ENCODE data around the gene MYO10.
"Not testable (repeated sequence)": the region's sequence is repeated elsewhere in the genome, so short reads cannot be mapped to it uniquely, and the experiment has no call there.

MYO10 gene

DNA sequence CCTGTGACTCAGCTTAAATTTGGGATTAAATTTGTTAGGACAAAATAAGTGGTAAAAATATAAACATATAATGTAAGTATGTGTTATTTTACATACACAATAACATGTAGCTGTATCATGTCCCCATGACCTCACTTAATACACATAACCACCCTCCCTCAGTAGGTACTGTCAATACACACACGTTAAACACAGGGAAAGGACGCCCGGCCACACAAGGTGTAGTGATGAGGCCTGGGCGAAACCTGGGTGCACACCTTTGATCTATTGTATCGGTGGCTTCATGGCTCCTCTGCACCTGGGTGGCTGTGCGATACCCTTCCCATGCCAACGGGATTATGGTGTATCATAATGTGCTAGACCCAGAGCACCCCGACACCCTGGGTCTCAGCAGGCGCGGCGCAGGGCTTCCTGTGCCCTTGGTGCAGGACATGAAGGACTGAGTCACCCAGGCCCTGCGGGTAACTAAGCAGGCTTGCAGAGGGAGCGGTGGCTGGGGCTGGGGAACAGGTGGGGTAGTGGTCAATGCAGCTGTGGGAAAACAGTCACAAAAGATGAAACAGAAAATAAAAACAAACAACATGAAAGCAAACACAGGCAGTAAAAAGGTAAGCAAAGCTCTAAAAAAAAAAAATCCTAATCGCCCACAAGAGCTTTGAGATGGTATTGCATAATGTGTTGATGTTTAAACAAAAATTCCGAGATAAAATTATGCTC lies 191.8 kb downstream of the MYO10 start:
- DNase-seq (ENCODE audit: low read depth in 2 of 2) = no peak

DNA sequence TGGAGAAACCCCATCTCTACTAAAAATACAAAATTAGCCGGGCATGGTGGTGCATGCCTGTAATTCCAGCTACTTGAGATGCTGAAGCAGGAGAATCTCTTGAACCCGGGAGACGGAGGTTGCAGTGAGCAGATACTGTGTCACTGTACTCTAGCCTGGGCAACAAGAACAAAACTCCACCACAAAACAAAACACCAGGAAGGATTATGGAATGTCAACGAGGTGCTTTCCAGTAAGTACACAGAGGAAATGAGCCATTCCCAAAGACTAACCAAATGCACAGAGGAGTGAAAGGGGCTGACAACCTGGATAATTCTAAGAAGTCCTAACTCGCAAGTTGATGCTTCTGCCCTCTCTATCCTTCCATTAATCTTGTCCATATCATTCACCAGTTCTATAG lies 193.2 kb downstream of the MYO10 start:
- no peak for DNase-seq (ENCODE audit: low read depth in 2 of 2)

DNA sequence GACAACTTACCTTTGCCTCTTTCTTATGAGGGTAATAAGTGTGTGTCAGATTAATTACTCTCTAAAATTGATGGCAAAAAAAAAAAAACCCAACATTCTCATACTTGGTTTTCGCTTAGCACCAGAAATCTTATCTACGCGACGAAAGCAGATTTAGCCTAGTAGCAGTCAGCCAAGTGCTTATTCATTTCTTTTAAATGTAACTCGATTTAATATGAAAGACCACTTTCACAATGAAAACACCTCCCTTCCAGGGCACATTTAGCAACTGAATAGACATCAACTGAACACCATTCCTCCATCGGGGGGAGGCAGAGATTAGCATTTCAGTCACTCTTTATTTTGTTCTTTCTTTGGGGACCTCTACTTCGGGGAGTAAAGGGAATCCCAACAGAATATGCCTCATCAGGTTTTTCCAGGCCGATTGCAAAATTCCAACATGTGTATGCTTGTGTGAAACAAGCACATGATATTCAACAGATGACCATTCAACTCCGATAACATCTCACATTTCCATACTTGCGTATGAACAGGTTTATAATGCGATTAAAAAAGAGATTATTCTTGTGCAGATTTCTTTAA lies 195.2 kb downstream of the MYO10 start:
- no peak for DNase-seq (ENCODE audit: low read depth in 2 of 2)

DNA sequence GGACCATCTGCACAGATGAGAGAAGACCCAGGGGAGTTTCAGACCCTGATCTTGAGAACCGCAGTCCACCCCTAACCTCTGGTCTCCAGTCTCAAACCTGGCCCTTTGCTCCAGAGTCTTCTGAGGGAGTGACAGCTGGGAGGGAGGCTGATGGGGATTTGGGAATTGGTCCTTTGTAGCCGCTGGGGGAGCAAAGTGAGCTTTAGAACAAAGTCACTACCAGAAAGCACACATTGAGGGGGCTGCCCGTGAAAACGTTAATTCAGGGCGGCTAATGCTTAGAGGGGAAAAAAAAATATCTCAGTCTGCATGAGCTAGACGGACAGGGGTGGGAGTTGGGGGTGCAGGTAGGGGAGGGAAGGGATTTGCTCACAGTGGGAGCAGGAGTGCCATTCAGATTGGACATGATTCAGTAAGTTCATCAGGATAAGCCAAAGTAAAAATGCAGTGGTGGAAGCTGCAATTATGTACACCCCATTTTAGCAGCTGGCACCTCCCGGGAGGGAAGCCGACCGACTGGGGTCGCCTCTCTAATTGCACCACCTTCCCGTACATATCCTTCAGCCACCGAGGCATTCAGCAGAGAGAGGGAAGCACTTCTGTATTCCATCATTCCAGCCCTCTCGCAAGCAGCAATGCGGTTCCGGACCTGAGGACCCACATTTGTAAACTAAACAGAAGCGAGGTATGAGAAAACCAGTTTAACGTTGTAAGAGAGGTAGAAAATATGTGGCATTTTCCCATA lies 195.8 kb downstream of the MYO10 start:
- no peak for DNase-seq (ENCODE audit: low read depth in 2 of 2)

DNA sequence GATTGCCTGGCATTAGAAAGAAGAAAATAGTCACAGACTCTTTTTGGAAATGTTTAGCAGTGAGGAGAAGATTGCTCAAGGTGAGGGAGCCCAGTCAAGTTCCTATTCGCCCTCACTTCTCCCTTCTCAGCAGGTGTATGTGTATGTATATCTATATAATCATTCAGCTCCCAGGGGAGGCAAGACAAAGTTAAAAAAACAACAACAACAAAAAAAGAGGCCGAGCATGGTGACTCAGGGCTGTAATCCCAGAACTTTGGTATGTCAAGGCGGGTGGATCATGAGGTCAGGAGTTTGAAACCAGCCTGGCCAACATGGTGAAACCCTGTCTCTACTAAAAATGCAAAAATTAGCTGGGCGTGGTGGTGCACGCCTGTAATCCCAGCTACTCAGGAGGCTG lies 197.7 kb downstream of the MYO10 start:
- not testable (repeated sequence) for DNase-seq (ENCODE audit: low read depth in 2 of 2)

DNA sequence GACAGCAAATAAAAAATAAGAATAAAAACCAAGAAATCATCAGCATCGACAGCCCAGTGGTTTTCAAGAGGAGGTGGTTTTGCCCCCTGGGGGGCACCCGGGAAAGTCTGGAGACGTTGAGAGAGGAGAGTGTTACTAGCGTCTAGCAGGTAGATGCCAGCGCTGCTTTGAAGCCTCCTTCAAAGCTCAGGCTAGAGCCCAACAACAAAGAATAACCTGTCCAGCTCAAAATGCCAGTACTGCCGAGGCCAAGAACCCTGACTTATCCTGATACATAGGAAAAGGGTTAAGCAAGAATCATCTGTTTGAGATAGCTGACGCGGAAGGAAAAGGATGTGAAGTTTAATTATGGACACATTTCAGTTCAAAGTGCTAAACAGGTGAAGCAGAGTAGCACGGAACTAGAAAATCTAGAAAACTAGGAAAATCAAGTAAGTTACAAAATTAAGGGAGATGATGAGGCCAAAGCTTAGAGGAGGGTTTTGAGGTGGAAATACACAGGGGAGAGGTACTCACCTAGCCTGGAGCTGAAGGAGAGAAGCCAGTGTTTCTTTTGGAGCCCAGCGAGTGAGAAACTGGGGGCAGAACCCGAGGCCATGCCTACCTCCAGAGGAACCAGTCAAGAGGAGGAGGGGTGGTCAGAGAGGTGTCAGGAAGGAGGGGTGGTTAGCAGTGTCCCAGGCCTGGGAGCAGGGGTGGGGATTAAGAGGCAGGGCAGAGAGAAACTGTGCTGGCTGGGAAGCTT lies 198.3 kb downstream of the MYO10 start:
- DNase-seq (ENCODE audit: low read depth in 2 of 2) = no peak

DNA sequence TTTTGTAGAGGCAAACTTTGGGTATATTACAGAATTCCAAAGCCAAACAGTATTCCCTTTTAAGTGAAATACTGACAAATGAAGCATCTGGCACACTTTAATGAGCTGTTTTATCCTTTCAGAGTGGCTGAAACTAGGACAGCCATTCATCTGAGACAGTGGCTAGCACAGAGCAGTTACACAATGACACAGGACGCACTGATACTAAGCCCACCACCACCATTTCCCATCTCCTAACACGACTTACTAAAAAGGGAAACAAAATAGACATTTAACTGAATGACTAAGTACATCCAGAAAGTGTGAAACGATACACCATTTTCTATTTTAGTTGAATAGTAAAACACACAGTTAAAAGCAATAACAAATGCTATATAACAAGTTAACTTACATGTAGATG lies 198.9 kb downstream of the MYO10 start:
- DNase-seq (ENCODE audit: low read depth in 2 of 2) = no peak

DNA sequence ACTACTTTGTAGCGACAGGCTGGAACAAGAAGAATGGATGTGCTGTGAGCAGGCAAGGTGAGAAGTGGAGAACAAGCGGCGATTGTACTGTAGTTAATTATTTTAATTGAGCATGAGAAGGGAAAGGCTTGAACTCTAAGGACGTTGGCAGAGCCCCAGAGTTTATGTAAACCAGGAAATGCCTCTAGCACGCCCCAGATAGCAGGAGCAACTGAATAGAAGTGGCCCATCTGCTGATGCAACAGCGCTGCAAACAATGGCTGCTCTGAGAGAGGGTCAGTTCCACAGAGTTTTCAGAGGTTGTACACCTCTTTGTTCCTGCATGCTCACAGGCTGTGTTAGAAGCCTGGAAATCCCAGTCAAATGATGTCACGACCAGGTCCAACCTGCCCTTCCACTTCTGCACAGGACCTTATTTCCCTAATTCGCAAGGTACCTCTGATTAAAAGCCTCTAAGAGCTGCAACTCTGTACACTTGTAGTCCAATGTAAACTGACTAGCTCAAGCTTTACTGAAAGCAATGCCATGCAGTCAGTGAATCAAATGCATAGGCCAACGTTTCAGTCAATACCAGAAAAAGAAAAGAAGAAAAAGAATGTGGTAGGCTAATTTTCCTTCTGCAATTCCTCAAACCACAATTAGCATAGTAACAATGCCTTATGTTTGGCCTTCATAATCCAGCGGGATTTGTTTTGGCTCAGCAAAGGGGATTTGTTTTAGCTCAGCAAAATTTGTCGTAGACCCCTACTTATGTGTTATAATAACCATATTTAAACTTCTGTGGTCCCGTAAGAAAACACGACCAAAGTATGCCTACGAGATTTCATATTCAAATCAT lies 199.7 kb downstream of the MYO10 start:
- DNase-seq (ENCODE audit: low read depth in 2 of 2) = no peak

DNA sequence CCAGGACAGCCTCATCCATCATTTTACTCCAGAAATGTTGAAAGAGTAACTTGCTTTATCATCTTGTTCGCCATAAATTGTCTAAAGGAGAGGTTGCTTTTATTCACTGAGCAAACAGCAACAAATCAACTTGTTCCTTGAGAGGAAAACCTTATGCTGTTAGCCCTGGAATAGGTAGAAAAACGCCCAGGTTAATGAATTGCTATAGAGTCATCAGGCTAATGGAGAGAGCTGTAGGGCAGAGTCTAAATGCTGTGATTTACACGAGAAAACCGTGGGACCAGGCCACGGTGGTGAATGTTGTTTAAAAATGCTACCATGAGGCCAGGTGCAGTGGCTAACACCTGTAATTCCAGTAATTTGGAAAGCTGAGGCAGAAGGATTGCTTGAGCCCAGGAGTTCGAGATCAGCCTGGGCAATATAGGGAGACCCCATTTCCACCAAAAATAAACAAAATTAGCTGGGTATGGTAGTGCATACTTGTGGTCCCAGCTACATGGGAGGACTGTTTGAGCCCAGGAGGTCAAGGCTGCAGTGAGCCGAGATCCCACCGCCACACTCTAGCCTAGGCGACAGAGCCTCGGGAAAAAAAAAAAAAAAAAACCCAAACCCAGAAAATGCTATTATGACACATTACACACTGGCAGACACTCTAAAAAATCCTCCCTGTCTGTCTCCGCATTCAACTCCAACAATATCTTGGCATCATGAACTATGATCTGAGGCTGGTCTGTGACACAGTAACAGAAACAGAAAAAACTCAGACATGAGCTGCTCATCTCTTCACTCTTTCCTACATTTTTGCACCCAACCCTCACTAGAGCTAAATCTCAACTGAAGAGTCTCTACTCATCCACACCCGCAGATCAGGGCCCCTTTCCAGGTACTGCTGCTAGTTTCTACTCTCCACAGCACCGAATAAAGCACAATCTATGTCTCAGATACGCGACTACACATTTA lies 200.7 kb downstream of the MYO10 start:
- DNase-seq (ENCODE audit: low read depth in 2 of 2) = no peak

DNA sequence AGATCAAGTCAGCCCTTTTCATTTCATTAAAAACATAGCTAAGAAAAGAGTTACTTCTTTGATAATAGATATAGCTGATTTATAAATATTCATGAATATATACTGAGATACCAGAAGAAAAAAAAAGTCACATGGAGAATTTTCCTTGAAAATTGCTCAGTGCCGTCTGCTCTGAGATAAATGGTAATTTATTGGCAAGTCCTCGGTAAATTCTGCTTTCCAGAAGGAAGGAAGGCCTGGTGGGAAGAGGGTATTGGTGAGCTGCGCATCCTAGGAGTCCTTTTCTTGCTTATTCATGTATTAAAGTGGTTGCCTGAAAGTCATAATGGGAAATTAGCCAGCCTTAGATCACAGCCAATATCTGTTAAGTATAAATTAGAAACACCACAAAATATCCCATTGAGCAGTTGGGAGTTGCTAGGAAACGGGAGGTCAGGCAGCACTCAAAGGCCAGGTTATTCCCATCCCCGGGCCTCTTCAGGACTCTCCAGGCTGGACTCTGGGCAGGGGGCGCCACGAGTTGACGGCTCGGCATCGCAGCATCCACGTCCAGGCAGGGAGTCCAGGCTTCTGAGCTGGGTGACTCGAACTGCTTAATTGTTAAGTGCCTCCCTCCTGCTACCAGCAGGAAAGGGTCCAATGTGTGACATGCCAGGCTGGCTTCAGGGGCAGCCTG lies 202.6 kb downstream of the MYO10 start:
- DNase-seq (ENCODE audit: low read depth in 2 of 2) = no peak

DNA sequence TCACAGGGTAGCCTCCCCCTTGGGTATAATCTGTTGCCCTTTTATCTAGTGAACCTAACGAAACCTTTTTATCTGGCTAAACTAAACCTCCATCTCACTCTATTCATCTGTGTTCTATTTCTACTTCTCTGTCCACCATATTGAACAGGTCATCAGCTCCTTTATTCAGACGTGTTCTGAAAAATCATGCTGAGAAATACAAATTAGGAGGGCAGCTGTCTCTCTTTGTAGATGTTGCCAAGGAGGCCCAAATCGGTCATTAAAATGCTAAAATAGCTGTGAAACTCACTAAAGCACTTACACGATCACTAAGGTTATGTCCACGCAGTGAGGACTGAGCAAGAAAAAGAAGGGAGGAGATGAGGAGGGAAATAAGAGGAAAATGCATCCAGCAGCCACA lies 203.7 kb downstream of the MYO10 start:
- DNase-seq (ENCODE audit: low read depth in 2 of 2) = no peak

DNA sequence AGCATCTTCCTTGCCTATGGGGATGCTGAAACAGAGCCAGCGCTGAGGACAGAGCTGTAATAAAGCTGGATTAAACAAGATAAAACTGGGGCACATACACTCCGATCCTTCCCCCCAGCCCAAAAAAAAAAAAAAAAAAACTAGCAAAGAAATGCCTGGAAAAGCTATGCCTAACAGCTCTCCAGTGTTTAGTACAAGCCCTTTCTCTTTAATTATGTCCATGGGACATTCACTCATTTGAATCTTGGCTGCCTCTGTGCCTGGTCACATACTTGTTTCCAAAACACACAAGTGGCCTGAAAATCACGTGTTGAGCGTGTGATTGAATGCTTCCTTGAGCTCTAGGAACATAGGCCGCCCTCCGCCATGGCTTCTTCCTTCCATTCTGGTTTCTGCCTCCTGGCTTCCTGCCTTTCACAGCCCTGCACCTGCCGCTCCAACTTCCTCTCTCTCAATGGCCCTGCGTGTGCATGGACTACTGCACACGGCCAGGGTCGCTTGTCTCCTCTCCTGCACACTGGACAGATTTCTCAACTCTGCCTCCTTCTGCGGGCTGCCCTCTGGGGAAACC lies 208.2 kb downstream of the MYO10 start:
- DNase-seq (ENCODE audit: low read depth in 2 of 2) = no peak

DNA sequence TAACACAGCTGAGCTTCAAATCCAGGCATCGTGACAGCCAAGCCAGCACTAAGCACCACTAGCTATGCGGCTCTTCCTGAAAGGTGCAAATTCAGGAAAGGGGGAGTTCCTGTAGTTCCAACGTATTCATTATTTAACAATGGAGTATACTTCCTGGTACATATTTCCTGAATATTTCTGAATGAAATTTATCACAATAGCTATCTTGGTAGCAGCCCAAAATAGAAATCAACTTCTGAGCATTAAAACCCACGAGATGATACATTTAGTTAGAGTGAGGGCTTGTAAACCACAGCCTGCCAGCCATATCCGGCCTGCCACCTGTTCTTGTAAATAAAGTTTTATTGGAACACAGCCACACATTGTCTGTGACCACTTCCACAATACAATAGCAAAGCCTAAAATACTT lies 209.5 kb downstream of the MYO10 start:
- no peak for DNase-seq (ENCODE audit: low read depth in 2 of 2)

DNA sequence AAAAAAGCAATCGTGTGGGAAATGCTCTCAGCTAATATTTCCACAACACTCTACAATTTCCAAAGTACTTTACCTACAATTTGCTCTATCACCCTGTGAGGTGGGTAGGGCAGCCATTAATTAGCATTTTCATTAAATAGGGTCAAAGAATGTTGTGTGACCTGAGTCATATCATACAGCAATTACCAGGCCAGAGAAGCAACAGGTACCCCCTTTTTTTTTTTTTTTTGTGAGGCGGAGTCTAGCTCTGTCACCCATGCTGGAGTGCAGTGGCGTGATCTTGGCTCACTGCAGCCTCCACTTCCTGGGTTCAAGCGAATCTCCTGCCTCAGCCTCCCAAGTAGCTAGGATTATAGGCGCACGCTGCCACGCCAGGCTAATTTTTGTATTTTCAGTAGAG lies 210.5 kb downstream of the MYO10 start:
- no peak for DNase-seq (ENCODE audit: low read depth in 2 of 2)

DNA sequence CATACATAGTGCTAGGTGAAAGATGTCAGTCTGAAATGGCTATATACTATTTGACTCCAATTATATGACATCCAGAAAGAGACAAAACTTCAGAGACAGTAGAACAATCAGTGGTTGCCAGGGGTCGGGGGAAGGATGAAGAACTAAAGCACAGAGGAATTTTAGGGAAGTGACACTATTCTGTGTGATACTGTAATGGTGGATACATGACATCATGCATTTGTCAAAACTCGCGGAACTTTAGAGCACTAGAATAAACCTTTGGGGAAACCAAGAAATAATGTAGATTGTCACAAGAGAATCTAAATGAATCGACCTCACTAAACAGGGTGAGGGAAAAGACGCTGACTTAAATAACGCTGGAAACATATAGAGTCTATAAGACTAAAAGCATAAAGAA lies 212.3 kb downstream of the MYO10 start:
- no peak for DNase-seq (ENCODE audit: low read depth in 2 of 2)

DNA sequence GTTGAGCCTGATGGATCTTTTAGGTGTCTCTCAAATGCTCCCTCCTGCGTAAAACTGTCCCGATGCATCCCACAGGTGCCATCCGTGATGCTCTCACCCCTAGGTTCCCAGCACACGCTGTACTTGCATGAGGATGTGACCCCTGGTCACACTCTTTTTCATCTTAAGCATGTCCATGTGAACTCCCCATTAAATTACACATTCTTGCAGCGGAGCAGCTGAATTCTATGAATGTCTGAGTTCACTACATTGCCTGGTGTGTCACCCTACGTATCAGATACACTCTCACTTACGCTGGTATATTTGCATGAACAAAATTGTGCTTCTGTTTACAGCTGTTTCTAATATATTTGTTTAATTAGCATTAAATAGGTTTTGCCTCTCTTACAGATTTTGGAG lies 214.0 kb downstream of the MYO10 start:
- DNase-seq (ENCODE audit: low read depth in 2 of 2) = no peak

DNA sequence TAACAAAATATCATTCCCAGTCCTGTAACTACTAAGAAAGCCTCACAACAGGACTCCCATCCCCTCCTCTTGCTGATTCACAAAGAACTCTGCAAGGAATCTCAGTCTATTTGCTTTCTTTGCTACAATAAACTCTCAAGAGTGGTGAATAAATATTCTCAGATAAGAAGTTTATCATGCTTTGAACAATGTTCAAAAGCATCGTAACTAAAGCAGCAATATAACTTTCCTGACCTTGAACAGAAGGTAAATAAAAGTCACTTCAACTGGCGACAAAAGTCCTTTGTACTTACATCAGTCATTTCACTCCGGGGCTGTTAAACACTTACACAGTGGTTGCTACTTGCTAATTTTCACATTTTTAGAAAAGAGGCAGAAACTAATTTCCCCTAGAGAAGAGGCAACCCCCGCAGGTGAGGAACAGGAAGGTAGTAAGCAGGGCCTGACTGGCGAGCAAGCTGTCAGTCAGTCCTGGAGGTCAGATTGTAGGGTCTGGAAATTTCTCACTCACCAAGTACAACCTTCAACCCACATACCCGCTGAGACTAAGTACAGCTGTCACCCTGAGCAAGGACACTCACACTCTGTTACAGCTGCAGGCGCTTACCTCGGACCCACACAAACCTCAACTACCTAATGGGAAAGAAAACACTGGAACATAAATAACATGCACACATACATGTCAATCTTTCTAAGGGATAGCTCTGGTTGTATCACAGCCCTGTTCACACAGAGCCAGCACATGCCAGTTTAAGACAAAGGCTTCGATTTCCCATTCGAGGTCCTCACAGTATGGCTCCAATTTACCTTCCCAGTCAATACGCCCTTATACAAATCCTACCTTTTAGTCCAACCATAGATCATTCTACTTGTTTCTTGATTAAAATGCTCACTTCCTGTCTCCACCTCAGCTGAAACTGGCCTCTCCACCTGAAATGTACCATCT lies 214.7 kb downstream of the MYO10 start:
- DNase-seq (ENCODE audit: low read depth in 2 of 2) = no peak

DNA sequence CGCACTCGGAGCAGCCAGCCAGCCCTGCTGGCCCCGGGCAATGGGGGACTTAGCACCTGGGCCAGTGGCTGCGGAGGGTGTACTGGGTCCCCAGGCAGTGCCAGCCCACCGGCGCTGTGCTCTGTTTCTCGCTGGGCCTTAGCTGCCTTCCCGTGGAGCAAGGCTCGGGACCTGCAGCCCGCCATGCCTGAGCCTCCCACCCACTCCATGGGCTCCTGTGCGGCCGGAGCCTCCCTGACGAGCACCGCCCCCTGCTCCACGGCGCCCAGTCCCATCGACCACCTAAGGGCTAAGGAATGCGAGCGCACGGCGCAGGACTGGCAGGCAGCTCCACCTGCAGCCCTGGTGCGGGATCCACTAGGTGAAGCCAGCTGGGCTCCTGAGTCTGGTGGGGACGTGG lies 218.1 kb downstream of the MYO10 start:
- DNase-seq (ENCODE audit: low read depth in 2 of 2) = not testable (repeated sequence)
